Esophagus muscularis mucosa (tissue), 4 donors: Measurements from ENCODE around the gene NBEAL2. TPM values are rescaled to one million over a fixed set of nuclear protein-coding genes. Genes with fewer than 3 reads are reported as not detected.
A peak's percentile ranks its signal among the peaks of the same experiment; 100 is the strongest.

Experiments used
- DNase-seq: peaks from one replicate; pipeline ENCODE4 v3.0.0-alpha.2; 2017; ENCODE audit errors: extremely low spot score
- H3K27ac ChIP-seq, 4 donors: fragments of 200-600 bp; sonication (generic); replicated peaks in 1 of 4; 1 replicate in 3 of 4; 2 replicates in 1 of 4; pipeline ENCODE4 v1.5.1; 2016 to 2019; ENCODE audit warnings: mild to moderate bottlenecking in 1 of 4
- H3K27me3 ChIP-seq, 4 donors: fragments of 200-600 bp; sonication (generic); one replicate each; pipeline versions ENCODE4 v1.5.1 to v1.6.0; 2016 to 2019
- H3K36me3 ChIP-seq, 4 donors: fragments of 200-600 bp; sonication (generic); one replicate each; pipeline ENCODE4 v1.5.1; 2016 to 2019
- H3K4me1 ChIP-seq, 4 donors: fragments of 200-600 bp; sonication (generic); one replicate each; pipeline ENCODE4 v1.5.1; 2016 to 2019
- H3K4me3 ChIP-seq, 4 donors: fragments of 200-600 bp; sonication (generic); 1 replicate in 2 of 4; 2 replicates in 2 of 4; pipeline ENCODE4 v1.5.1; 2016 to 2019; ENCODE audit warnings: mild to moderate bottlenecking in 4 of 4, moderate library complexity in 1 of 4
- H3K9me3 ChIP-seq, 4 donors: fragments of 200-600 bp; sonication (generic); 1 replicate in 3 of 4; 2 replicates in 1 of 4; pipeline ENCODE4 v1.5.1; 2016 to 2019
- EP300 ChIP-seq: sonication (generic); formaldehyde crosslinking; IDR thresholded peaks from one replicate; pipeline ENCODE4 v1.6.1; 2017; ENCODE audit warnings: antibody characterized with exemption
- POLR2A ChIP-seq: fragments of 450-650 bp; IDR thresholded peaks from one replicate; pipeline ENCODE4 v1.6.1; 2017; ENCODE audit warnings: antibody characterized with exemption, moderate library complexity, mild to moderate bottlenecking, low read depth
- POLR2AphosphoS5 ChIP-seq, 2 donors: sonication (generic); formaldehyde crosslinking; IDR thresholded peaks; one replicate each; pipeline ENCODE4 v1.6.1; 2017; ENCODE audit warnings: antibody characterized with exemption in 2 of 2
- WGBS: methylation state at CpG from one replicate; pipeline ENCODE4 v1.1.5; 2018; 5-methylcytosine and 5-hydroxymethylcytosine counted together
- intact Hi-C: fragments of 100-400 bp; cut with DNase I; formaldehyde crosslinking; loops from one replicate; pipeline ENCODE4 v1.15.1; 2023
- total RNA-seq, 4 donors: library from RNA; depleted of rRNA; stranded (reverse); fragments of >200 nt; gene quantifications; one replicate each; pipeline versions ENCODE4 v1.1.0 to v1.2.1, GENCODE V29; 2016
- TF ChIP-seq, protein P1 (sequence below), 3 experiments: fragments of 200-600 bp in 2 of 3; fragments of 450-650 bp in 1 of 3; sonication (generic) in 2 of 3; IDR thresholded peaks; one replicate each; pipeline ENCODE4 v1.5.1; 2017 to 2019; ENCODE audit warnings: antibody characterized with exemption in 3 of 3, mild to moderate bottlenecking in 2 of 3, moderate library complexity in 1 of 3

The NBEAL2 gene
- total RNA-seq, 4 donors from 2014 or later, result 16.6 to 22.1 (median 21.2) TPM

DNA sequence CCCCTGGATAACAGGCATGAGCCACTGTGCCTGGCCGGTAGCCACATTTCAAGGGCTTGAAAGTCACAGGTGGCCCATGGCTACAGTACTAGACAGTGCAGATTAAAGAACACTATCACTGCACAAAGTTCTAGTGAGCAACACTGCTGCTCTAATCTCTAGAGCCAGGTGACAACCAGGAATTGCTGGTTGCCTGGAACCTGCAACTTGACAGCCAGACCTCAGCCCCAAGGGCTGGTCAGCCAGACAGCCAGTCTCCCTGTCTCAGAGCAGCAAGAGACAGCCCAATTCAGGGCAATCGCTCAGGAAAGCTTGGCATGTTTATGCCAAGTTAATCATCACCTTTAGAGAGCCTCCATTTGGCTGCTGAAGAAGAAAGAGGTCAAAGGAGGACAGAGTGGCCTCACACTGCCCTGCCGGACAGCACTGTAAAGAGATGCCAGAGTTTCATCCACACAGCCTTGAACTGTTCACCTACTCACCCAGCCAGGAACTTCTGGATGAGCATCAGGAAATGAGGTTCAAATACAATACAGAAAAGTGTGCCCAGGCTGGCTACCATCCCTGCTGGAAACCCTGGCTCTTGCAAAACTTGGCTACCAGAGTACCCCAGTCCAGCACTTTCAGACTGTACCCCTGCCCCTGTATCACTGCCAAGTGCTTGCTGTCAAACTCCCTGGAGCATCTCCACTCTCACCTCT, 8.9 kb upstream of the NBEAL2 start:
- no peak for DNase-seq
- no peak overlapping the region for H3K4me3 ChIP-seq
- intact Hi-C loops, result no loop called here
- peaks cover 0 to 5% (median 4%) of the 10 kb centered on the region in 4 donors for H3K36me3 ChIP-seq
- no peaks in the 10 kb centered on the region for H3K9me3 ChIP-seq
- peaks cover 69 to 91% (median 90%) of the 10 kb centered on the region in 4 donors for H3K4me1 ChIP-seq
- peak overlapping the region; percentile 37 to 71 (median 60) for H3K27ac ChIP-seq
- TF ChIP-seq EP300 (no peak), POLR2AphosphoS5 (IDR thresholded peaks at IDR 0.05) (peak; percentile 55 to 69)
- no peaks in the 10 kb centered on the region for H3K27me3 ChIP-seq
- 33% methylated on average over 2 of the region's 3 CpGs for WGBS

DNA sequence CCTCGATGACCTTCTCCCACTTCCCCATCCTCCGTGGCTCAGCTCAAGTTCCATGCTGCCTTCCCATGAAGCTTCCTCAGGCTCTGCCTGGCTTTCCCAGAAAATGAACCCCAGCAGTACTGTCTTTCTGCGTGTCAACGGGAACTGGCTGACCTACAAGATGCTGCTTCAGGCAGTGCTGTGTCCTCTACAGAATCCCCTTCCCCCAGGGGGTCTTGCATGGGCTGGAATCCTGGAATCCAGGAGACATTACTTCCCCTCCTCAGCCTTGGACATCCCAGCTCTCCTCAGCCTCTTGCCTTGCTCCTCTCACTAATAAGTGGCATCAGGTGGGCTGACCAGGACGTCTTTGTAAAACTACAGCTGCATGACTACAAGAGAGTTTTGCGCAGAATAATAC, 8.3 kb upstream of the NBEAL2 start:
- no peak for DNase-seq
- intact Hi-C loops, result no loop called here
- WGBS, result 34% methylated on average over 6 of the region's 6 CpGs
- Histone ChIP-seq H3K36me3 (peaks cover 0 to 5% (median 0%) of the 10 kb centered on the region in 4 donors), H3K9me3 (no peaks in the 10 kb centered on the region), H3K27ac (peak overlapping the region; percentile 37 to 71 (median 60)), H3K27me3 (no peaks in the 10 kb centered on the region), H3K4me1 (peaks cover 73 to 91% (median 89%) of the 10 kb centered on the region in 4 donors), H3K4me3 (no peak overlapping the region)
- TF ChIP-seq POLR2AphosphoS5 (IDR thresholded peaks at IDR 0.05), result no peak
- no peak for TF ChIP-seq POLR2A
- no peak for TF ChIP-seq EP300
- TF ChIP-seq, protein P1, sequence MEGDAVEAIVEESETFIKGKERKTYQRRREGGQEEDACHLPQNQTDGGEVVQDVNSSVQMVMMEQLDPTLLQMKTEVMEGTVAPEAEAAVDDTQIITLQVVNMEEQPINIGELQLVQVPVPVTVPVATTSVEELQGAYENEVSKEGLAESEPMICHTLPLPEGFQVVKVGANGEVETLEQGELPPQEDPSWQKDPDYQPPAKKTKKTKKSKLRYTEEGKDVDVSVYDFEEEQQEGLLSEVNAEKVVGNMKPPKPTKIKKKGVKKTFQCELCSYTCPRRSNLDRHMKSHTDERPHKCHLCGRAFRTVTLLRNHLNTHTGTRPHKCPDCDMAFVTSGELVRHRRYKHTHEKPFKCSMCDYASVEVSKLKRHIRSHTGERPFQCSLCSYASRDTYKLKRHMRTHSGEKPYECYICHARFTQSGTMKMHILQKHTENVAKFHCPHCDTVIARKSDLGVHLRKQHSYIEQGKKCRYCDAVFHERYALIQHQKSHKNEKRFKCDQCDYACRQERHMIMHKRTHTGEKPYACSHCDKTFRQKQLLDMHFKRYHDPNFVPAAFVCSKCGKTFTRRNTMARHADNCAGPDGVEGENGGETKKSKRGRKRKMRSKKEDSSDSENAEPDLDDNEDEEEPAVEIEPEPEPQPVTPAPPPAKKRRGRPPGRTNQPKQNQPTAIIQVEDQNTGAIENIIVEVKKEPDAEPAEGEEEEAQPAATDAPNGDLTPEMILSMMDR (IDR thresholded peaks at IDR 0.05), result no peak

DNA sequence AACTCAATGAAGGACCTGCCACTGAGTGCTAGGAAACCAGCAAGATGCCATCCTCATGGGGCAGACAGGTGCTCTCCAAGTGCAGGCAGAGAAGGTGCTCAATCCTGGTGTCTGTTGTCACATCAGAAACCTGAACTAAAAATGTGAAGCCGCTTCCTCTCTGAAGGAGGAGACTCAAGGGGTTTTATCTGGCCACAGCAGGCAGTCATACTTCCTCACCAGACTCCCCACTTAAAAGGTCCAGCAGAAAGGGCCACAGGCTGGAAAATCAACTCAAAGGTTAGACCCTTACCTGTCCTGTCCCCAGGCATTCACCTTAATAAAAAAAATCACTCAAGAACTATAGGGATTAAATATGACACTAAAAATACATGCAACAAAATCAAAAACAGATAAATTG, 7.7 kb upstream of the NBEAL2 start:
- TF ChIP-seq, protein P1 (IDR thresholded peaks at IDR 0.05), result no peak
- no peak for TF ChIP-seq POLR2A
- no peak for TF ChIP-seq POLR2AphosphoS5 (IDR thresholded peaks at IDR 0.05)
- no peak for TF ChIP-seq EP300
- no peak overlapping the region for H3K4me3 ChIP-seq

DNA sequence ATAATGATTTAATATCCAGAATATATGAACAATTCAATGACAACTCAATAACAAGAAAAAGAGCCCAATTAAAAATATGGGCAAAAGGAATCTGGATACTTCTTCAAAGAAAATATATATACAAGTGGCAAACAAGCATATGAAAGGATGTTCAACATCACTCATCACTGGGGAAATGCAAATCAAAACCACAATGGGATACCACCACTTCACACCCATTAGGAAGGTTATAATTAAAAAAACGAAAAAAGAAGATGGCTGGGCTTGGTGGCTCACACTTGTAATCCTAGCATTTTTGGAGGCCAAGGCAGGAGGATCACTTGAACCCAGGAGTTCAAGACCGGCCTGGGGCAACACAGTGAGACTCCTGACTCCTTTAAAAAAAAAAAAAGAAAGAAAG, 7.1 kb upstream of the NBEAL2 start:
- Histone ChIP-seq H3K36me3 (peaks cover 0 to 5% (median 0%) of the 10 kb centered on the region in 4 donors), H3K9me3 (no peaks in the 10 kb centered on the region), H3K27me3 (no peaks in the 10 kb centered on the region), H3K27ac (no peak overlapping the region), H3K4me3 (no peak overlapping the region), H3K4me1 (peaks cover 70 to 84% (median 83%) of the 10 kb centered on the region in 4 donors)
- TF ChIP-seq EP300 (no peak), POLR2A (no peak), POLR2AphosphoS5 (IDR thresholded peaks at IDR 0.05) (no peak)
- TF ChIP-seq, protein P1 (IDR thresholded peaks at IDR 0.05), result no peak
- no peak for DNase-seq
- WGBS, result 85% methylated on average over 2 of the region's 2 CpGs
- intact Hi-C loops, result no loop called here

More for the DNA sequence above, 7.7 kb upstream of the NBEAL2 start:
- Histone ChIP-seq H3K36me3 (peaks cover 0 to 5% (median 0%) of the 10 kb centered on the region in 4 donors), H3K9me3 (no peaks in the 10 kb centered on the region), H3K27ac (peak overlapping the region in 3 of 4 donors; percentile 58 to 71 (median 61)), H3K27me3 (no peaks in the 10 kb centered on the region), H3K4me1 (peaks cover 71 to 85% (median 83%) of the 10 kb centered on the region in 4 donors)
- no peak for DNase-seq
- intact Hi-C loops, result no loop called here
- WGBS, result 88% methylated on average over 1 of the region's 1 CpG

DNA sequence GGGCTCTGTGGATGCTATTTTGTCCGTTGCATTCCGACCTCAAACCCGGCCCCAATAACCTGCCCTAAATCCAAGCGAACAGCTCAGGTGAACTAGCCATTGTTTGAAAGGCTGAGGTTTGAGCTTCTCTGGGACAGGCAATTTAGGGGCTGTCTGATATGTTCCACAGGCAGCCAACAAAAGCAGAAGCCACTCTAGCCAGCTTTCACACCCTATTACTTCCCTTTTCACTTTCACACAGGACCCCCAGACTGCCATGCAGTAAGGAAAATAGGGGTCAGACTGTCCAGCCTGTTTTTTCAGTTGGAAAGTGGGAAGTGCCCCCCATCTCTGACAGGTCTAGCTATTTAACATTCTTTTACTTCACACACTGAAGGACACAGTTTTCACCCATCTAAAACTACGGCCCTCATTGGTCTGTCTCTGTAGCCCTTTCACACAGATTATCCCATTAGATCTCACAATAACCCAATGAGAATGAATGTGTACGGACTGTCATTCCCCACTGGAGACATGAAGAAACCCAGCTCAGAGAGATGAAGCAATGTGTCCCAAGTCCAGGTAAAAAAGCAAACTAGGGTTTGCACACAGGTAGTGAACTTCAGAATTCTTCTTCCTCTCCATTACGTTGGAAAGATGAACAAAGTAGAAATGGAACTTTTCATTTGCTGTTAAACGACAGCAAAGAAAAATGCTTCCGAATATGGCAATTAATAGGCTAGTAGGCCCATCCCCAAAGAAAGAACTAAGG, 4.9 kb upstream of the NBEAL2 start:
- WGBS, result 77% methylated on average over 9 of the region's 9 CpGs
- no peak for TF ChIP-seq POLR2A
- TF ChIP-seq EP300, result no peak
- TF ChIP-seq, protein P1 (IDR thresholded peaks at IDR 0.05), result no peak
- TF ChIP-seq POLR2AphosphoS5 (IDR thresholded peaks at IDR 0.05), result no peak
- H3K4me3 ChIP-seq, result no peak overlapping the region
- DNase-seq, result no peak
- peaks cover 0 to 5% (median 0%) of the 10 kb centered on the region in 4 donors for H3K36me3 ChIP-seq
- H3K4me1 ChIP-seq, result peaks cover 64 to 81% (median 79%) of the 10 kb centered on the region in 4 donors
- H3K27me3 ChIP-seq, result no peaks in the 10 kb centered on the region
- intact Hi-C loops, result loop anchor here (5.0 kb wide), 1 partner anchor 37 kb away; no protein-coding TSS in a partner anchor
- no peaks in the 10 kb centered on the region for H3K9me3 ChIP-seq
- H3K27ac ChIP-seq, result peak overlapping the region in 1 of 4 donors; percentile 92
